Measurements from ENCODE around the gene SLC4A5. TPM values are rescaled to one million over a fixed set of nuclear protein-coding genes. Genes with fewer than 3 reads are reported as not detected.

SLC4A5 gene
- 10 to 100 TPM in 1 of 2 donors, 1 to 10 TPM in 1; 1.2 to 22.3 TPM for total RNA-seq
- polyA plus RNA-seq (ENCODE audit: insufficient read length in 2 of 2) = 1 to 10 TPM; 2.4 to 3.9 TPM
- long read RNA-seq, donor 1 = 0 reads
- long read RNA-seq, donor 2 = 0 reads
- long read RNA-seq, donor 3 = 0 reads
- long read RNA-seq, donor 4 = 0 reads

- no peaks in the 10 kb centered on the region for H3K9me3 ChIP-seq (ENCODE audit: control insufficient read depth, insufficient read depth, low read length)
- no peak within 1 kb of the TSS for H3K4me3 ChIP-seq (ENCODE audit: low read depth, low read length)
- no CpG with 5 or more reads among the region's 2 CpGs for WGBS (ENCODE audit: insufficient coverage)
- no peak for DNase-seq (ENCODE audit: low read depth in 4 of 6, low spot score in 6 of 6)
- H3K4me1 ChIP-seq (ENCODE audit: control insufficient read depth, insufficient read depth, low read length) = no peaks in the 10 kb centered on the region
- H3K27ac ChIP-seq (ENCODE audit: low read depth, low read length) = no peak within 1 kb of the TSS
- no peaks in the 10 kb centered on the region for H3K27me3 ChIP-seq (ENCODE audit: control insufficient read depth, insufficient read depth, low read length)
- H3K36me3 ChIP-seq (ENCODE audit: control insufficient read depth, insufficient read depth, low read length) = no peaks in the 10 kb centered on the region
Measured at GRCh38 chr2:74343316-74343715, at the start of gene SLC4A5. Gene SLC4A5, minus strand, starts transcription at chr2:74343416. Its CDS starts 28,393 bp downstream, at chr2:74315023.

DNA sequence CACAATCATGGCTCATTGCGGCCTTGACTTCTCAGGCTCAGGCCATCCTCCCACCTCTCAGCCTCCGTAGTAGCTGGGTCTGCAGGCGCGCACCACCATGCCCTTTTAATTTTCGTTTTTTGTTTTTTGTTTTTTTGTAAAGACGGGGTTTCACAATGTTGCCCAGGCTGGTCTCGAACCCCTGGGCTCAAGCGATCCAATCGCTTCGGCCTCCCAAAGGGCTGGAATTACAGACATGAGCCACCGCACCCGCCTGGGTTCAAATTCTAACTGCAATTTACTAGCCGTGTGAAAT is 49.2 kb upstream of the SLC4A5 start:
- H3K4me1 ChIP-seq (ENCODE audit: control insufficient read depth, insufficient read depth, low read length) = peaks cover 4% of the 10 kb centered on the region
- no peaks in the 10 kb centered on the region for H3K36me3 ChIP-seq (ENCODE audit: control insufficient read depth, insufficient read depth, low read length)
- H3K4me3 ChIP-seq (ENCODE audit: low read depth, low read length) = no peak overlapping the region
- WGBS (ENCODE audit: insufficient coverage) = 51% methylated on average over 3 of the region's 13 CpGs
- H3K27ac ChIP-seq (ENCODE audit: low read depth, low read length) = no peak overlapping the region
- no peak for DNase-seq (ENCODE audit: low read depth in 4 of 6, low spot score in 6 of 6)
- no peaks in the 10 kb centered on the region for H3K9me3 ChIP-seq (ENCODE audit: control insufficient read depth, insufficient read depth, low read length)
- H3K27me3 ChIP-seq (ENCODE audit: control insufficient read depth, insufficient read depth, low read length) = no peaks in the 10 kb centered on the region

GRCh38 chr2:74391580-74392448 is 48.6 kb upstream of the SLC4A5 start:
- Histone ChIP-seq H3K9me3 (ENCODE audit: control insufficient read depth, insufficient read depth, low read length) (no peaks in the 10 kb centered on the region), H3K4me1 (ENCODE audit: control insufficient read depth, insufficient read depth, low read length) (peaks cover 4% of the 10 kb centered on the region), H3K27me3 (ENCODE audit: control insufficient read depth, insufficient read depth, low read length) (no peaks in the 10 kb centered on the region), H3K27ac (ENCODE audit: low read depth, low read length) (peak overlapping the region; percentile 80), H3K36me3 (ENCODE audit: control insufficient read depth, insufficient read depth, low read length) (no peaks in the 10 kb centered on the region), H3K4me3 (ENCODE audit: low read depth, low read length) (peak overlapping the region; percentile 56)
- peak; percentile 90 to 98 (median 91) for DNase-seq (ENCODE audit: low read depth in 4 of 6, low spot score in 6 of 6)
- WGBS (ENCODE audit: insufficient coverage) = 2% methylated on average over 55 of the region's 62 CpGs

- peak in 1 of 6 donors; percentile 57 for DNase-seq (ENCODE audit: low read depth in 4 of 6, low spot score in 6 of 6)
- peak overlapping the region; percentile 80 for H3K27ac ChIP-seq (ENCODE audit: low read depth, low read length)
- H3K4me3 ChIP-seq (ENCODE audit: low read depth, low read length) = peak overlapping the region; percentile 56
- H3K9me3 ChIP-seq (ENCODE audit: control insufficient read depth, insufficient read depth, low read length) = no peaks in the 10 kb centered on the region
- WGBS (ENCODE audit: insufficient coverage) = 1% methylated on average over 10 of the region's 11 CpGs
- peaks cover 4% of the 10 kb centered on the region for H3K4me1 ChIP-seq (ENCODE audit: control insufficient read depth, insufficient read depth, low read length)
- H3K36me3 ChIP-seq (ENCODE audit: control insufficient read depth, insufficient read depth, low read length) = no peaks in the 10 kb centered on the region
- no peaks in the 10 kb centered on the region for H3K27me3 ChIP-seq (ENCODE audit: control insufficient read depth, insufficient read depth, low read length)
Measured at GRCh38 chr2:74391209-74391579, 48.0 kb upstream of the SLC4A5 start.

- Histone ChIP-seq H3K36me3 (ENCODE audit: control insufficient read depth, insufficient read depth, low read length) (no peaks in the 10 kb centered on the region), H3K4me1 (ENCODE audit: control insufficient read depth, insufficient read depth, low read length) (peaks cover 4% of the 10 kb centered on the region), H3K4me3 (ENCODE audit: low read depth, low read length) (peak overlapping the region; percentile 56), H3K9me3 (ENCODE audit: control insufficient read depth, insufficient read depth, low read length) (no peaks in the 10 kb centered on the region), H3K27ac (ENCODE audit: low read depth, low read length) (no peak overlapping the region), H3K27me3 (ENCODE audit: control insufficient read depth, insufficient read depth, low read length) (no peaks in the 10 kb centered on the region)
- no peak for DNase-seq (ENCODE audit: low read depth in 4 of 6, low spot score in 6 of 6)
- WGBS (ENCODE audit: insufficient coverage) = 48% methylated on average over 4 of the region's 5 CpGs
Measured at GRCh38 chr2:74390606-74391005, 47.4 kb upstream of the SLC4A5 start.

DNA sequence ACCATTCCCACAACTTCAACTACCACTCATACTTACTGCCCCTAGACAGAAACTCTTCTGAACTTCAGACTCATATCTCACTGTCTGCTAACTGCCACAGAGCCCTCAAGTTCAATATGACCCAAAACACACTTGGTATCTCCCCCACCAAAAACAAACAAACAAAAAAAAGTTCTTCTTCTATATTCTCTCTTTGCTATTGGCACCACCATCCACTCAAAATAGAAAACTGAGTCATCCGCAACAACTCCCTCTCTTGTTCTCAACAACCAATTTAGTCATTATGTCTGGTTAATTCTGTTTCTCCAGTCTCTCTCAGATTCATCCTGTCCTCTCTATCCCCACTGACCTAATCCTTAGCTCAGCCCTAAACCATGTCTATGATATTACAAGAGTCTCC is 44.1 kb upstream of the SLC4A5 start:
- WGBS (ENCODE audit: insufficient coverage) = 100% methylated on average over 1 of the region's 1 CpG
- DNase-seq (ENCODE audit: low read depth in 4 of 6, low spot score in 6 of 6) = no peak
- Histone ChIP-seq H3K4me1 (ENCODE audit: control insufficient read depth, insufficient read depth, low read length) (peaks cover 2% of the 10 kb centered on the region), H3K27me3 (ENCODE audit: control insufficient read depth, insufficient read depth, low read length) (no peaks in the 10 kb centered on the region), H3K27ac (ENCODE audit: low read depth, low read length) (no peak overlapping the region), H3K36me3 (ENCODE audit: control insufficient read depth, insufficient read depth, low read length) (no peaks in the 10 kb centered on the region), H3K9me3 (ENCODE audit: control insufficient read depth, insufficient read depth, low read length) (no peaks in the 10 kb centered on the region), H3K4me3 (ENCODE audit: low read depth, low read length) (no peak overlapping the region)

- Histone ChIP-seq H3K4me1 (ENCODE audit: control insufficient read depth, insufficient read depth, low read length) (peaks cover 5% of the 10 kb centered on the region), H3K36me3 (ENCODE audit: control insufficient read depth, insufficient read depth, low read length) (no peaks in the 10 kb centered on the region), H3K27ac (ENCODE audit: low read depth, low read length) (no peak overlapping the region), H3K4me3 (ENCODE audit: low read depth, low read length) (peak overlapping the region; percentile 26), H3K27me3 (ENCODE audit: control insufficient read depth, insufficient read depth, low read length) (no peaks in the 10 kb centered on the region), H3K9me3 (ENCODE audit: control insufficient read depth, insufficient read depth, low read length) (no peaks in the 10 kb centered on the region)
- DNase-seq (ENCODE audit: low read depth in 4 of 6, low spot score in 6 of 6) = peak in 5 of 6 donors; percentile 51 to 93 (median 70)
- 42% methylated on average over 6 of the region's 8 CpGs for WGBS (ENCODE audit: insufficient coverage)
Measured at GRCh38 chr2:74385396-74385795, 42.2 kb upstream of the SLC4A5 start.

GRCh38 chr2:74384051-74384450 is 40.8 kb upstream of the SLC4A5 start:
- no peak overlapping the region for H3K27ac ChIP-seq (ENCODE audit: low read depth, low read length)
- no peak for DNase-seq (ENCODE audit: low read depth in 4 of 6, low spot score in 6 of 6)
- H3K4me1 ChIP-seq (ENCODE audit: control insufficient read depth, insufficient read depth, low read length) = peaks cover 17% of the 10 kb centered on the region
- H3K9me3 ChIP-seq (ENCODE audit: control insufficient read depth, insufficient read depth, low read length) = no peaks in the 10 kb centered on the region
- 100% methylated on average over 1 of the region's 3 CpGs for WGBS (ENCODE audit: insufficient coverage)
- no peaks in the 10 kb centered on the region for H3K36me3 ChIP-seq (ENCODE audit: control insufficient read depth, insufficient read depth, low read length)
- no peak overlapping the region for H3K4me3 ChIP-seq (ENCODE audit: low read depth, low read length)
- no peaks in the 10 kb centered on the region for H3K27me3 ChIP-seq (ENCODE audit: control insufficient read depth, insufficient read depth, low read length)

GRCh38 chr2:74383254-74383653 is 40.0 kb upstream of the SLC4A5 start:
- Histone ChIP-seq H3K9me3 (ENCODE audit: control insufficient read depth, insufficient read depth, low read length) (no peaks in the 10 kb centered on the region), H3K36me3 (ENCODE audit: control insufficient read depth, insufficient read depth, low read length) (no peaks in the 10 kb centered on the region), H3K4me3 (ENCODE audit: low read depth, low read length) (no peak overlapping the region), H3K27ac (ENCODE audit: low read depth, low read length) (no peak overlapping the region), H3K27me3 (ENCODE audit: control insufficient read depth, insufficient read depth, low read length) (no peaks in the 10 kb centered on the region), H3K4me1 (ENCODE audit: control insufficient read depth, insufficient read depth, low read length) (peaks cover 17% of the 10 kb centered on the region)
- WGBS (ENCODE audit: insufficient coverage) = no CpG with 5 or more reads among the region's 1 CpG
- DNase-seq (ENCODE audit: low read depth in 4 of 6, low spot score in 6 of 6) = peak in 1 of 6 donors; percentile 38

- H3K9me3 ChIP-seq (ENCODE audit: control insufficient read depth, insufficient read depth, low read length) = no peaks in the 10 kb centered on the region
- no peaks in the 10 kb centered on the region for H3K27me3 ChIP-seq (ENCODE audit: control insufficient read depth, insufficient read depth, low read length)
- H3K27ac ChIP-seq (ENCODE audit: low read depth, low read length) = no peak overlapping the region
- peaks cover 13% of the 10 kb centered on the region for H3K36me3 ChIP-seq (ENCODE audit: control insufficient read depth, insufficient read depth, low read length)
- DNase-seq (ENCODE audit: low read depth in 4 of 6, low spot score in 6 of 6) = no peak
- no CpG with 5 or more reads among the region's 3 CpGs for WGBS (ENCODE audit: insufficient coverage)
- H3K4me1 ChIP-seq (ENCODE audit: control insufficient read depth, insufficient read depth, low read length) = peaks cover 22% of the 10 kb centered on the region
- no peak overlapping the region for H3K4me3 ChIP-seq (ENCODE audit: low read depth, low read length)
Measured at GRCh38 chr2:74381751-74382150, 38.5 kb upstream of the SLC4A5 start.
